Right atrium auricular region (tissue), 2 donors: ENCODE results near the gene COBL. TPM values are rescaled to one million over a fixed set of nuclear protein-coding genes. Genes with fewer than 3 reads are reported as not detected.

ENCODE experiments used
- DNase-seq: peaks from one replicate; pipeline ENCODE4 v3.0.0-alpha.2; 2019; ENCODE audit warnings: low spot score
- H3K27ac ChIP-seq, 2 donors: fragments of 200-600 bp; sonication (generic); 1 replicate in 1 of 2; 2 replicates in 1 of 2; pipeline ENCODE4 v1.5.1; 2016 to 2019
- H3K27me3 ChIP-seq, 2 donors: fragments of 200-600 bp; sonication (generic); one replicate each; pipeline versions ENCODE4 v1.5.1 to v1.6.0; 2017 to 2019
- H3K36me3 ChIP-seq: fragments of 200-600 bp; sonication (generic); one replicate; pipeline ENCODE4 v1.5.1; 2016
- H3K4me1 ChIP-seq, 2 donors: fragments of 200-600 bp; sonication (generic); one replicate each; pipeline versions ENCODE4 v1.5.1 to v1.6.0; 2017 to 2019
- H3K4me3 ChIP-seq, 2 donors: fragments of 200-600 bp; sonication (generic); 1 replicate in 1 of 2; 2 replicates in 1 of 2; pipeline ENCODE4 v1.5.1; 2017 to 2019; ENCODE audit warnings: mild to moderate bottlenecking in 1 of 2, moderate library complexity in 1 of 2
- H3K9me3 ChIP-seq, 2 donors: fragments of 200-600 bp; sonication (generic); one replicate each; pipeline ENCODE4 v1.5.1; 2019
- total RNA-seq, 2 donors: library from RNA; depleted of rRNA; stranded (reverse); fragments of >200 nt; gene quantifications; one replicate each; pipeline ENCODE4 v1.1.0, GENCODE V29; 2016
- TF ChIP-seq, protein P1 (sequence below), 2 donors: fragments of 200-600 bp; sonication (generic); IDR thresholded peaks; one replicate each; pipeline ENCODE4 v1.5.1; 2019; ENCODE audit warnings: antibody characterized with exemption in 2 of 2

COBL gene
- total RNA-seq, 2 donors from 2014 or later, result 26.3 to 31.4 TPM

DNA sequence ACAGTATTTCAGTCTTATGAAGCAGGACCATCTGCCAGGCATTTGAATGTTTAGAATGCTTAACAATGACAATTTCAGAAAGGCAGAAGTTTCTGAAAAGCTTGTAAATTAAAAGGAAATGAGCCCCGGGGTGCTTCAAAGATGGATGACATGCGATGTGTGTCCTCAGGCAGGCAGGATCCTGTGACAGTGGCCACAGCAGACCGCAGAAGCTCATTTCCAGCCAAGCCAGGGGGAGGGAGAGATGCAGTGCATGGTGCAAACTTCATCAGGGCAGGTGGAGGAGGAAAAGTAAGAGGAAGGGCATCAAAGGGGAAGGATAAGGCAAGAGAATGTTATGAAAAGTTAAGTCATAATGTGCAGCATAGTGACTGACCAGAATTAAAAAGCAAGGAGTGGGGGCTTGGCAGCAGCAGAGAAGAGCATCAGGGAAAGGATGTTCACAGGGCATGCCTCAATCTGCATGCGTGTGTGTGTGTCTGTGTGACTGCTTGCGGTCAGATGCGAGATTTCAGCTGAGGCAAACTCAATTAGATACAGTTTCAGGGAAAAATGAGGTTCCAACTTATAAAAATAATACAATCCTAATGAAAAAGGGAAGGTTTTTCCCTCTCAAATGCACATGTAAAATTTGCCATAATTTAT, 173.7 kb downstream of the COBL start:
- peaks cover 0 to 33% of the 10 kb centered on the region in 2 donors for H3K4me1 ChIP-seq
- DNase-seq, result no peak

DNA sequence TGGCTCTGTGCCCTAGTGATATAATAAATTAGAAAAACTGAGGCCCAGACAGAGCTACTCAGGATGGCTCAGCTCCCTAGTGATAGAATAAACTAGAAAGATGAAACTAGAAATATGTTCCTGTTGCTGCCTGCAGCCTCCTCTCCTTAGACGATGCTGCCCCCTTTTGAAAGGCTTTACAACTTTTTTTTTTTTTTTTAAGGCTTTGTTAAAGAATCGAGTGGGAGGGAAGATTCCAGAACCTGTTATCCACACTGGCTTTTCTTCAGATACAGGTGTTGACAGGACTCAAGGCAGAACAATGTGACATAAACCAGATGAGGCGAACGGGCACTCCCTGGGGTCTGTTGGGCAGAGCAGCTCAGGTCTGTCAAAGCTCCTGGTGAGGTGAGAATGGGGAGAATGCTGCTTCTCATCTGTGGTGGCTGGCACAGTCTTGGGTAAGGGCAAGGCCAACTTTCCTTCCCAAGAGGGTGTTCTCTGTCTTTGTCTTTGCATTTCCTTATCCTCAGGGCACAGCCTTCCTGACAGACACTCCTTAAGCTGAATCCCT, 175.1 kb downstream of the COBL start:
- H3K27me3 ChIP-seq, result no peaks in the 10 kb centered on the region
- no peak for DNase-seq
- peaks cover 0 to under 1% of the 10 kb centered on the region in 2 donors for H3K9me3 ChIP-seq
- H3K27ac ChIP-seq, result peak overlapping the region; percentile 62 to 64
- TF ChIP-seq, protein P1, sequence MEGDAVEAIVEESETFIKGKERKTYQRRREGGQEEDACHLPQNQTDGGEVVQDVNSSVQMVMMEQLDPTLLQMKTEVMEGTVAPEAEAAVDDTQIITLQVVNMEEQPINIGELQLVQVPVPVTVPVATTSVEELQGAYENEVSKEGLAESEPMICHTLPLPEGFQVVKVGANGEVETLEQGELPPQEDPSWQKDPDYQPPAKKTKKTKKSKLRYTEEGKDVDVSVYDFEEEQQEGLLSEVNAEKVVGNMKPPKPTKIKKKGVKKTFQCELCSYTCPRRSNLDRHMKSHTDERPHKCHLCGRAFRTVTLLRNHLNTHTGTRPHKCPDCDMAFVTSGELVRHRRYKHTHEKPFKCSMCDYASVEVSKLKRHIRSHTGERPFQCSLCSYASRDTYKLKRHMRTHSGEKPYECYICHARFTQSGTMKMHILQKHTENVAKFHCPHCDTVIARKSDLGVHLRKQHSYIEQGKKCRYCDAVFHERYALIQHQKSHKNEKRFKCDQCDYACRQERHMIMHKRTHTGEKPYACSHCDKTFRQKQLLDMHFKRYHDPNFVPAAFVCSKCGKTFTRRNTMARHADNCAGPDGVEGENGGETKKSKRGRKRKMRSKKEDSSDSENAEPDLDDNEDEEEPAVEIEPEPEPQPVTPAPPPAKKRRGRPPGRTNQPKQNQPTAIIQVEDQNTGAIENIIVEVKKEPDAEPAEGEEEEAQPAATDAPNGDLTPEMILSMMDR (IDR thresholded peaks at IDR 0.05), result peak; percentile 30 to 79
- H3K36me3 ChIP-seq, result no peaks in the 10 kb centered on the region
- peaks cover 0 to 33% of the 10 kb centered on the region in 2 donors for H3K4me1 ChIP-seq
- H3K4me3 ChIP-seq, result no peak overlapping the region

More for the DNA sequence above, 173.7 kb downstream of the COBL start:
- Histone ChIP-seq H3K9me3 (peaks cover 3 to 13% of the 10 kb centered on the region in 2 donors), H3K27me3 (no peaks in the 10 kb centered on the region), H3K27ac (no peak overlapping the region), H3K36me3 (no peaks in the 10 kb centered on the region), H3K4me3 (no peak overlapping the region)
- TF ChIP-seq, protein P1 (IDR thresholded peaks at IDR 0.05), result no peak

DNA sequence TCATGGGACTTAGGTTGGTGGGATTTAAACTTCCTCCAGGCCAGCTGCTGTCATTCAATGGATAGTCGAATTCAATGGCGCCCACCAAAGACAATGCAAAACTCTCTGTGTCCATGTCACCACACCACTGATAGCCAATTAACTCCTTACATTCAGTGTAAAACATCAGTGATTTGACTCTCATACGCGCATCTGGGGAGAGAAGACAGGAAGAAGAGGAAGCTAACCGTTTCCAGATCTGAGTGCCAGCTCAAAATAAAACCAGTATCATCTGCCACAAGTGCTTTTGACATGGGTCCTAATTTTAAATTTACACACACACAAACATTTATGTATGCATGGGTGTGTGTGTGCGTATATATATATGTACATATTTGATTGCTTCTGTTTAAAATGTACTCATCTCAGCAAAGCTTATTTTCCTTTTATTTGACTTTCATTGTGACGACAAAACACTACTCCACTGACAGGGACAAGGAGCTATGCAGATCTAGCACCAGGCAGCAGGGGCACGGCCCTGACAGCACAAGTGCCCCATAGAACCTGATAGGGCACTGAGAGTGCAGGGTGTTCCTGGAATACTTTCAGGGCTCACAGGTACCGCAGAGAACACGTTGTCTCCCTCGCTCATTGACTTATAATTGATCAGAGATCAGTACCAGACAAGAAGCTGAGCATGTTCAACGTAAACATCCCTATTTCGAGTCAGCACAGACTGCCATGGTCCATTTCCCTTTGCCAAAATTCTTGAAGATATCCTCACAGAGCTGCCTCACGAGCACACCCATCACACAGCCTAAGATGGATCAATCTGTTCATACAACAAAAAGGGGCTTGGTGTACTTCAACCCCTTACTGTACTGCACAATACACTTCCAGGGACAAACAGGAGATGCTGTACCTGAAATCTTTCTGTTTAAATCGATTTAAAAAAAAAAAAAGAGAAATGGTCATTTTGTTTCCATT, 176.1 kb downstream of the COBL start:
- Histone ChIP-seq H3K9me3 (no peaks in the 10 kb centered on the region), H3K4me1 (peaks cover 0 to 33% of the 10 kb centered on the region in 2 donors), H3K36me3 (no peaks in the 10 kb centered on the region), H3K27me3 (no peaks in the 10 kb centered on the region), H3K27ac (peak overlapping the region; percentile 62 to 64), H3K4me3 (no peak overlapping the region)
- TF ChIP-seq, protein P1 (IDR thresholded peaks at IDR 0.05), result no peak
- no peak for DNase-seq

DNA sequence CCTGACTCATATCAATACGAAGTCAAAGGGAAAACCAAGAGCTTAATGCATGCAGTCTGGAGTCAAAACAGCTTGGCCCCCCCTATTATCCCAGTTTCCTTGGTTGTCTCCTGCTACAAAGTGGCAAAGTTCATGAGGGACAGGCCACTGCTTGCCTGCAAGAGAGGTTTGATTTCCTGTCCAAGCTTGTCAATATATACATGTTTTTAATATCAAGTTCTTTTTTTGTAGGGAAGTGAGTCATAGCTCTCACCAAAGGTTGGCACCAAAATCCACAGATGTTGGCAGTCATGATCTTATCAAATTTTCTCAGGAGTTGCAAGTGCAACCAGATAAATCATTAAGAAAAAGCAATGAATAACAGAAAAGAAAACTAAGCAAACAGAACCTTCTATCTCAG, 176.8 kb downstream of the COBL start:
- no peak for DNase-seq
- no peak overlapping the region for H3K4me3 ChIP-seq
- peaks cover 0 to 35% of the 10 kb centered on the region in 2 donors for H3K4me1 ChIP-seq
- no peaks in the 10 kb centered on the region for H3K36me3 ChIP-seq
- no peaks in the 10 kb centered on the region for H3K27me3 ChIP-seq
- H3K27ac ChIP-seq, result peak overlapping the region; percentile 62 to 64
- TF ChIP-seq, protein P1 (IDR thresholded peaks at IDR 0.05), result no peak
- no peaks in the 10 kb centered on the region for H3K9me3 ChIP-seq

DNA sequence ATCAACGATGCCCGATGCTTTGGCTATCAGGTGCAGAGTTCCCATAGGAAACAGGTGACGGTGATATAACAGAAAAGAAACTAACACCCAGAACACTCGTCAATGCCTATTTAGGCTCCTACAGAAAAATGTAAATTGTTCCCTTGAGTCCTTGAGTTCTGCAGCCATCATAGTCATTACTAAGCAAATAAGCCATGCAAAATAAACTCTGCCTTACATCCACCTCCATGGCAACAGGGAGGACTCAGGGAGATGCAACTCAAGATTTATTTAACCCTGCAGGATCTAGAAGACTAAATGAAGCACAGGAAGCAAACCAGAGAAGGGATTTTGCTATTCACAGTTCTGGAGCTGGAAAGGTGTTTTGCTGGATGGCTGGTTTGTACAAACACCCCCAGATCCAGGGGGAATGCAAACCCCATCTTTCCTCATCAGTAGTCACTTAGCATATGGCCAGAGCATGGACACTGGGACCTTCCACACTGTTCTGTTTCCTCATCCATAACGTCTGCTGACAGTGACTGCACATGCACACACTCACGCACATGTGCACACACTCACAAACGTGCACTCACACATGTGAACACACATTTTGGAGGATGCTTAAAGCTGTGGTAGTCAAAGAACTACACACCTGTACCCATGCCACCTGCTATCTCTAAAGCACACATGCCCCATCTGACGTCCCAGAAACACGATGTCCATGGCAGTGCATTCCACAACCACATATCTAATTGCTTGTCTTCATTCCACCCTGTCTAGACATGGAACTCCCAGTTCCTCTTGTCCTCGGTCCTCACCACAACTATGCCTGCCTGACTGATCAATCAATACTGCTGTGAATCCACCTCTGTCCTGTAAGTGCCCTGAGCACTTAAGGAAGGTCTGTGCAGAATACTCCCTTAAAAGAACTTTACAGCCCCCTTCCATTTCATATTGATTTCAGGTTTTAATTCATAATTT, 178.2 kb downstream of the COBL start:
- TF ChIP-seq, protein P1 (IDR thresholded peaks at IDR 0.05), result no peak
- Histone ChIP-seq H3K9me3 (no peaks in the 10 kb centered on the region), H3K36me3 (no peaks in the 10 kb centered on the region), H3K4me1 (peaks cover 0 to 46% of the 10 kb centered on the region in 2 donors), H3K4me3 (no peak overlapping the region), H3K27ac (no peak overlapping the region), H3K27me3 (no peaks in the 10 kb centered on the region)
- no peak for DNase-seq
